ENCODE measurements around the gene SH3RF3. TPM values are rescaled to one million over a fixed set of nuclear protein-coding genes. Genes with fewer than 3 reads are reported as not detected.

SH3RF3 gene
- total and polyA plus RNA-seq, 10 of the 15 experiments (the other 5 are each of a cell fraction or from before 2014, with no cell fraction given) = 0.08 to 8.8 (median 2.3) TPM

GRCh38 chr2:109525836-109526235, 396.8 kb downstream of the SH3RF3 start:
- DNase-seq (ENCODE audit: low read depth, low spot score) (no peak), ATAC-seq (no peak), FAIRE-seq (no peak)
- WGBS (ENCODE audit: insufficient coverage, insufficient replicate concordance, low lambda C conversion rate, missing lambda C conversion rate) = 5% methylated on average over 4 of the region's 4 CpGs
- no peaks in the 10 kb centered on the region for H3K9me3 ChIP-seq (replicated peaks; ENCODE audit: control insufficient read depth, insufficient read depth, low read length)
- H4K20me1 ChIP-seq (ENCODE audit: control insufficient read depth, insufficient read depth) = no peaks in the 10 kb centered on the region
- BruUV-seq (replicated peaks) = no TSS peak
- RAD21 ChIA-PET (ENCODE audit: unreplicated experiment) = interaction anchor here (0.8 kb wide), 1 partner anchor 601 kb away, joined by 3 read pairs; no protein-coding TSS in a partner anchor
- H3K36me3 ChIP-seq (ENCODE audit: control insufficient read depth in 2 of 2, insufficient read depth in 2 of 2, low read length in 1 of 2) = no peaks in the 10 kb centered on the region
- no peak overlapping the region for H2AFZ ChIP-seq (ENCODE audit: control insufficient read depth, low read depth, low read length)
- SMC1A ChIA-PET (ENCODE audit: uncharacterized antibody, unreplicated experiment) = no interaction called here
- H3K27me3 ChIP-seq (replicated peaks in 1 of 2; ENCODE audit: control insufficient read depth in 2 of 2, insufficient read depth in 2 of 2, low read length in 1 of 2) = no peaks in the 10 kb centered on the region
- no peak overlapping the region for H3K27ac ChIP-seq (ENCODE audit: control insufficient read depth, insufficient read depth)
- POLR2A ChIA-PET = no interaction called here
- intact Hi-C loops (cut with micrococcal nuclease; ENCODE audit: unreplicated experiment) (no loop called here), in situ Hi-C loops (cut with MboI) (no loop called here)
- H3K79me2 ChIP-seq (ENCODE audit: control insufficient read depth, insufficient read depth, low read length) = no peaks in the 10 kb centered on the region
- H3K4me3 ChIP-seq = no peak overlapping the region
- no peak overlapping the region for H3K9ac ChIP-seq (ENCODE audit: control insufficient read depth, insufficient read depth, low read length)
- TF ChIP-seq SMC3 (IDR thresholded peaks at IDR 0.05; ENCODE audit: borderline replicate concordance, low read length) (no peak), SIX5 (IDR thresholded peaks at IDR 0.05; ENCODE audit: low read depth, low read length, severe bottlenecking) (no peak), IRF5 (IDR thresholded peaks at IDR 0.05; ENCODE audit: borderline replicate concordance) (no peak), MLLT1 (IDR thresholded peaks at IDR 0.05) (no peak), TARDBP (IDR thresholded peaks at IDR 0.05; ENCODE audit: borderline replicate concordance) (no peak), TCF12 (IDR thresholded peaks at IDR 0.05; ENCODE audit: low read depth, low read length) (no peak), EGR1 (IDR thresholded peaks at IDR 0.05; ENCODE audit: borderline replicate concordance in 1 of 2, low read depth in 2 of 2, low read length in 2 of 2) (no peak), CREM (IDR thresholded peaks at IDR 0.05; ENCODE audit: low read depth) (no peak)
- no peaks in the 10 kb centered on the region for H3K4me1 ChIP-seq (ENCODE audit: control insufficient read depth, insufficient read depth, low read length)
- H3K4me2 ChIP-seq (ENCODE audit: control insufficient read depth, insufficient read depth) = no peak overlapping the region
- CTCF ChIA-PET = no interaction called here

Measured in GM12878 (cell line).